HG03095 (cell line): ENCODE data around the gene MATN3.

Experiments
- ATAC-seq: cut with Tn5 transposase; IDR thresholded peaks from one replicate; pipeline ENCODE4 v1.9.1; 2021; ENCODE audit warnings: moderate library complexity; ENCODE audit not compliant: unreplicated experiment

Gene MATN3

GRCh38 chr2:20005067-20005627 lies 7.3 kb downstream of the MATN3 start:
- no peak for ATAC-seq

- ATAC-seq: no peak
These were observed 11.1 kb downstream of the MATN3 start for GRCh38 chr2:20001361-20001863.

GRCh38 chr2:19993731-19994130 lies 18.7 kb downstream of the MATN3 start:
- no peak for ATAC-seq

- no peak for ATAC-seq
These were observed 20.6 kb downstream of the MATN3 start for GRCh38 chr2:19991895-19992294.

- ATAC-seq: no peak
These were observed 22.1 kb downstream of the MATN3 start for GRCh38 chr2:19990416-19990728.

GRCh38 chr2:19989667-19990415 lies 22.6 kb downstream of the MATN3 start, which contains the start of gene WDR35:
Gene WDR35 (minus strand): TSS chr2:19990105. CDS start chr2:19990015, 90 bp downstream.
- ATAC-seq: peak; percentile 88

- ATAC-seq: no peak
These were observed 23.2 kb downstream of the MATN3 start for GRCh38 chr2:19989342-19989666.

- ATAC-seq: no peak
These were observed 23.9 kb downstream of the MATN3 start for GRCh38 chr2:19988600-19988999.

GRCh38 chr2:19987936-19988335 lies 24.5 kb downstream of the MATN3 start:
- peak; percentile 73 for ATAC-seq

- no peak for ATAC-seq
These were observed 30.2 kb downstream of the MATN3 start for GRCh38 chr2:19982268-19982667.

GRCh38 chr2:19979932-19980331 lies 32.5 kb downstream of the MATN3 start:
- ATAC-seq: no peak

- no peak for ATAC-seq
These were observed 39.0 kb downstream of the MATN3 start for GRCh38 chr2:19973466-19973865.

- no peak for ATAC-seq
These were observed 40.8 kb downstream of the MATN3 start for GRCh38 chr2:19971691-19972090.

GRCh38 chr2:19963386-19963785 lies 49.1 kb downstream of the MATN3 start:
- no peak for ATAC-seq

GRCh38 chr2:19955544-19956422 lies 56.7 kb downstream of the MATN3 start:
- ATAC-seq: peak; percentile 63

- no peak for ATAC-seq
These were observed 63.4 kb downstream of the MATN3 start for GRCh38 chr2:19949071-19949470.

GRCh38 chr2:19947184-19947940 lies 65.1 kb downstream of the MATN3 start:
- no peak for ATAC-seq

GRCh38 chr2:19944205-19944845 lies 68.1 kb downstream of the MATN3 start:
- no peak for ATAC-seq

GRCh38 chr2:19943189-19943588 lies 69.3 kb downstream of the MATN3 start:
- ATAC-seq: no peak

- no peak for ATAC-seq
These were observed 70.3 kb downstream of the MATN3 start for GRCh38 chr2:19942199-19942598.
